CD4-positive, alpha-beta T cell treated with Interleukin-17A for 4 hours (primary cell): ENCODE measurements around the gene ZNF415.
"Not testable (repeated sequence)": the region's sequence is repeated elsewhere in the genome, so short reads cannot be mapped to it uniquely, and the experiment has no call there.

Experiments used
- DNase-seq: peaks from one replicate; pipeline ENCODE4 v3.0.0-alpha.2; 2020; ENCODE audit warnings: mixed read lengths

The ZNF415 gene

GRCh38 chr19:53132141-53132991 is at the start of gene ZNF415:
Gene ZNF415 (minus strand): TSS chr19:53132910. CDS start chr19:53122676, 10,234 bp downstream.
- DNase-seq: peak; percentile 47

GRCh38 chr19:53182202-53182601 is 49.5 kb upstream of the ZNF415 start:
- DNase-seq: no peak

GRCh38 chr19:53177986-53178385 is 45.3 kb upstream of the ZNF415 start:
- DNase-seq: no peak

- no peak for DNase-seq
Measured at GRCh38 chr19:53172889-53173288, 40.2 kb upstream of the ZNF415 start.

GRCh38 chr19:53165691-53166091 is 33.0 kb upstream of the ZNF415 start:
- no peak for DNase-seq

- DNase-seq: no peak
Measured at GRCh38 chr19:53161123-53161522, 28.4 kb upstream of the ZNF415 start.

GRCh38 chr19:53160350-53160749 is 27.6 kb upstream of the ZNF415 start:
- DNase-seq: no peak

- peak; percentile 43 for DNase-seq
Measured at GRCh38 chr19:53158119-53158656, 25.5 kb upstream of the ZNF415 start.

GRCh38 chr19:53157626-53158025 is 24.9 kb upstream of the ZNF415 start:
- DNase-seq: no peak

- no peak for DNase-seq
Measured at GRCh38 chr19:53156850-53157249, 24.1 kb upstream of the ZNF415 start.

- DNase-seq: no peak
Measured at GRCh38 chr19:53147645-53148044, 14.9 kb upstream of the ZNF415 start.

GRCh38 chr19:53140351-53140750 is 7.6 kb upstream of the ZNF415 start:
- no peak for DNase-seq

- no peak for DNase-seq
Measured at GRCh38 chr19:53136432-53136831, 3.7 kb upstream of the ZNF415 start.

- no peak for DNase-seq
Measured at GRCh38 chr19:53131727-53132126, 983 bp downstream of the ZNF415 start.

GRCh38 chr19:53131085-53131590 is 1.6 kb downstream of the ZNF415 start:
- no peak for DNase-seq

- no peak for DNase-seq
Measured at GRCh38 chr19:53130506-53130905, 2.2 kb downstream of the ZNF415 start.

- DNase-seq: not testable (repeated sequence)
Measured at GRCh38 chr19:53126733-53127526, 5.8 kb downstream of the ZNF415 start.

GRCh38 chr19:53123400-53123799 is 9.3 kb downstream of the ZNF415 start:
- DNase-seq: no peak

- DNase-seq: no peak
Measured at GRCh38 chr19:53112286-53112685, 20.4 kb downstream of the ZNF415 start.

- DNase-seq: no peak
Measured at GRCh38 chr19:53109527-53109926, 23.2 kb downstream of the ZNF415 start.

- peak; percentile 100 for DNase-seq
Measured at GRCh38 chr19:53103234-53104203, 29.2 kb downstream of the ZNF415 start, which contains the start of gene ZNF160. Gene ZNF160 (minus strand): TSS chr19:53103422. CDS start chr19:53086276, 17,146 bp downstream.

GRCh38 chr19:53102756-53103233 is 29.9 kb downstream of the ZNF415 start:
- DNase-seq: peak; percentile 41
